HepG2 (cell line): ENCODE measurements around the gene DNAAF8.

ENCODE experiments used
- ELF1 ChIP-seq: sonication (generic); formaldehyde crosslinking; IDR thresholded peaks from 2 replicates; pipeline ENCODE4 v1.4.0; 2020; ENCODE audit warnings: missing genetic modification reagents
- PRDM15 ChIP-seq: sonication (generic); formaldehyde crosslinking; IDR thresholded peaks from 2 replicates; pipeline ENCODE4 v1.4.0; 2020; ENCODE audit warnings: missing genetic modification reagents
- YY1 ChIP-seq: IDR thresholded peaks from 2 replicates; pipeline ENCODE4 v1.6.1; 2011; ENCODE audit warnings: low read length, low read depth, moderate library complexity, mild to moderate bottlenecking; ENCODE audit not compliant: insufficient read depth, insufficient replicate concordance
- ZNF281 ChIP-seq: sonication (generic); formaldehyde crosslinking; IDR thresholded peaks from 2 replicates; pipeline ENCODE4 v1.4.0; 2020; ENCODE audit warnings: missing genetic modification reagents, borderline replicate concordance
- ZNF292 ChIP-seq: sonication (generic); formaldehyde crosslinking; IDR thresholded peaks from 2 replicates; pipeline ENCODE4 v1.8.1; 2022; ENCODE audit warnings: mild to moderate bottlenecking, low read depth, missing genetic modification reagents, borderline replicate concordance
- ZSCAN12 ChIP-seq: sonication (generic); formaldehyde crosslinking; IDR thresholded peaks from 2 replicates; pipeline ENCODE4 v1.9.0; 2021; ENCODE audit warnings: mild to moderate bottlenecking, missing genetic modification reagents

GRCh38 chr16:4685776-4686496, 48.4 kb upstream of the DNAAF8 start:
- TF ChIP-seq PRDM15 (CRISPR knock-in tag) (no peak), ZNF281 (CRISPR knock-in tag) (no peak), YY1 (no peak), ELF1 (CRISPR knock-in tag) (no peak), ZSCAN12 (CRISPR knock-in tag) (no peak), ZNF292 (CRISPR knock-in tag) (no peak)
